HUES48 (cell line): ENCODE data around the gene KRT25.

ENCODE experiments used
- H3K27ac ChIP-seq: one replicate; pipeline ENCODE4 v1.7.0; 2013; ENCODE audit warnings: low read depth, low read length, inconsistent platforms
- H3K27me3 ChIP-seq: 2 replicates; pipeline ENCODE4 v1.6.1; 2013; ENCODE audit warnings: mild to moderate bottlenecking, low read length; ENCODE audit not compliant: control insufficient read depth, insufficient read depth
- H3K36me3 ChIP-seq: 2 replicates; pipeline ENCODE4 v1.6.1; 2013; ENCODE audit warnings: low read length; ENCODE audit not compliant: control insufficient read depth, insufficient read depth
- H3K4me1 ChIP-seq: 2 replicates; pipeline ENCODE4 v1.6.1; 2013; ENCODE audit warnings: mild to moderate bottlenecking, low read length; ENCODE audit not compliant: control insufficient read depth, insufficient read depth
- H3K4me3 ChIP-seq: 2 replicates; pipeline ENCODE4 v1.5.1; 2013; ENCODE audit warnings: mild to moderate bottlenecking, low read depth, low read length
- H3K9ac ChIP-seq: 2 replicates; pipeline ENCODE4 v1.6.1; 2013; ENCODE audit warnings: mild to moderate bottlenecking, low read depth, low read length, moderate library complexity
- H3K9me3 ChIP-seq: 2 replicates; pipeline ENCODE4 v1.6.1; 2013; ENCODE audit warnings: low read length; ENCODE audit not compliant: control insufficient read depth, insufficient read depth

Gene KRT25

DNA sequence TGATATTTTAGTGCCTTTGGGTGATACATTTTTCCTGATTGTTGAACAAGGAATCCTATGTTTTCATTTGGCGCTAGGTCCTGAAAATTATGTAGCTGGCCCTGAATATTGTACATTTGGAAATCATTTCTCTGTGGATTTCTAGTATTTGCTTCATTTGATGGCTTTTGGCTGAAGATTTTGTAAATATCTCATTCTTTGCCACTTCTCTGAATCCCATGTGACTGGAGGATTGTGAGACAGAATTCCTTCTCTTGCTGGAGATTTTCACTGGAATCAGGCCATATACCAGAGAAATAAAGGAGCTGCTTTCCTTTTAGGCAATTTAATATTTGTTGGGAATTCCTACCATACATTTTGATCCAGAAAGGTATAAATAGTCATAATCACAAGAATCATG is 36.0 kb upstream of the KRT25 start:
- Histone ChIP-seq H3K4me1 (no peaks in the 10 kb centered on the region), H3K27ac (no peak overlapping the region), H3K9me3 (no peaks in the 10 kb centered on the region), H3K4me3 (no peak overlapping the region), H3K27me3 (no peaks in the 10 kb centered on the region), H3K9ac (no peak overlapping the region), H3K36me3 (no peaks in the 10 kb centered on the region)

DNA sequence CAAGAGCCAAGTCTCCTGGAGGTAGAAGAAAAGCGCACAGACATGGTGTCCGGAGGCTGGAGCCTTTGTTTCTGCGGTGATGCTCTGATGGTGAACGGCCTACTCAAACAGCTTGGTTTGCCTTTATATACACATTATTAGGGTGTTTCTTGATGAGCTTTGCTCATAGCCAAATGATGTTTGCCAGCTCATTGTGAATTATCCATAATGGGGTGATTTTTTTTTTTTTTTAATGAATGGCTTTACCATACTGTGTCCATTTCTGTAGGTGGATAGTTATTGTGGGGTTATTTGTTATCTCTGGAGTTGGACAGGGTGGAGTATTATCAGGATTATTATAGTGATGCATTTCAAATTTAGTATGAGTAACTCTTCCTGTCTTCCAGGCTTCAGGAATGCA is 27.3 kb upstream of the KRT25 start, which contains the start of gene KRT27:
KRT27 (minus strand) TSS at position 101 of the 400 bp plus-strand sequence; CDS start at position 44, 57 bp downstream.
- Histone ChIP-seq H3K27ac (no peak within 1 kb of the TSS), H3K36me3 (no peaks in the 10 kb centered on the region)

DNA sequence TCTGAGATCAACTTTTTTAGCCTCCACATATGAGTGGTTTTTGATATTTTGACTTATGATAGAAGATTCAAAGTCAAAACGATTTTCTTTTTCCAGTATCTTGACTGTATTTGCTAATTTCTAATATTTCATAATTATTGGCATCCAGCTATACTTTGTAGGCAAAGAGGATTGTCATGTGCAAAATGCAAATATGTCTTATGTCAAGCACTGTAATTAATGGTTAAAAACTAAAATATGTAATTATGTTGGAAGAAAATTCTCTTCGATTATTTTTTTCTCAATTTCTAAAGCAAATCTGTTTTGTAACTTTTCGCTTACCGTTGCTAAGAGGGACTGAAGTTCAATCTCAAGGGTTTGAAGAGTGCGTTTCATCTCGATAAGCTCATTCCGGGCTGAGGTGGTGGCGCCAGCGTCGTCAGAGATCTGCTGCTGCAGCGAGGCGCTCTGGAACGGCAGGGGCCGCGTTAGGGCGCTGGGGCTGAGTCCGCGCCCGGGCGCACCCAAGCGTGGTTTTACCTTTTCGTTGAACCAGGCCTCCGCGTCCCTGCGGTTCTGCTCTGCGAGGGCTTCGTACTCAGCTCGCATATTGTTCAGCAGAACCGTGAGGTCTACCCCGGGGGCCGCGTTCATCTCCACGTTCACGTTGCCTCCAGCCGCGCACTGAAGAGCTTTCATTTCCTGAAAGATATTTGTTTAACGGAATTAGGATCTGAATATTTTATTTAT is 24.2 kb upstream of the KRT25 start:
- Histone ChIP-seq H3K36me3 (no peaks in the 10 kb centered on the region), H3K27me3 (peaks cover 16% of the 10 kb centered on the region), H3K9ac (no peak overlapping the region), H3K9me3 (no peaks in the 10 kb centered on the region), H3K27ac (no peak overlapping the region), H3K4me1 (no peaks in the 10 kb centered on the region), H3K4me3 (no peak overlapping the region)

More for the DNA sequence above, 27.3 kb upstream of the KRT25 start, which contains the start of gene KRT27:
- H3K27me3 ChIP-seq = peaks cover 16% of the 10 kb centered on the region
- H3K9me3 ChIP-seq = no peaks in the 10 kb centered on the region
- no peak within 1 kb of the TSS for H3K9ac ChIP-seq
- no peak within 1 kb of the TSS for H3K4me3 ChIP-seq
- no peaks in the 10 kb centered on the region for H3K4me1 ChIP-seq

DNA sequence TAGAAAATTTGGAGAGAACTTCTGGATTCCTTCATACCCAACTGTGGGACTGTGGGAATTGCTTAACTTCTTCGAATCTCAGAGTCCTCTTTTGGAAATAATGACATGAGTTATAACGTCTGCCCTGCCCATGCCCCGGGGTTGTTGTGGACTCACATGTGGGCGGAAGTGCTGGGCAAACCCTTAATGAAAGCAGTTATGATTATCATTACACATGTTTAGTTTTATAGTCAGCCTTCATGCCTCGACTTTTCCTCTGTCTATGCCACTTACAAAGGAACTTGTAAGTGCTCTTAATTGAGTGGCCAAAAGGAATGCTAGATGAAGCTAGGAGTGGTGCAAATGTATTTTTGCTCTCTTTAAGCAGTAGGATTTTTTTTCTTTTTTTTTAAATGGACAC is 23.3 kb upstream of the KRT25 start:
- Histone ChIP-seq H3K27me3 (peaks cover 16% of the 10 kb centered on the region), H3K9me3 (no peaks in the 10 kb centered on the region), H3K9ac (no peak overlapping the region), H3K4me1 (no peaks in the 10 kb centered on the region), H3K27ac (no peak overlapping the region), H3K4me3 (no peak overlapping the region), H3K36me3 (no peaks in the 10 kb centered on the region)

DNA sequence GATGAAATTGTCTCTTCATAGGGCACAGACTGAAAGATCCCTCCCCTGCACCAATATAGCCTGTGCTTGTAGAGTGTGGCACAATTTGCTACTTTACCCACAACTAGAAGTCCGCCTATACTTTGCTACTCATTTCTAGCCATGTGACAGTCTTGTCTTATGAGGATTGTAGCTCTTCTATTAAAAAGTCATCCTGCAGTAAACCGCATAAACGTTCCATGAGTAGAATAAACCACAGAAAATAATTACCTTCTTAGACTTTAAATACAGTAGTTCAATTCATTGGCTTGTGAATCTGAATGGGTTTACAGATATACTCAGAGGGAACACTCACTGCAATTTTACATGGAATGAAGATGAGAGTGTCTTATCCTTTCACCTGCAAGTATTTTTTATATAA is 22.8 kb upstream of the KRT25 start:
- Histone ChIP-seq H3K27ac (no peak overlapping the region), H3K4me1 (no peaks in the 10 kb centered on the region), H3K4me3 (no peak overlapping the region), H3K9me3 (no peaks in the 10 kb centered on the region), H3K9ac (no peak overlapping the region), H3K27me3 (peaks cover 16% of the 10 kb centered on the region), H3K36me3 (no peaks in the 10 kb centered on the region)

DNA sequence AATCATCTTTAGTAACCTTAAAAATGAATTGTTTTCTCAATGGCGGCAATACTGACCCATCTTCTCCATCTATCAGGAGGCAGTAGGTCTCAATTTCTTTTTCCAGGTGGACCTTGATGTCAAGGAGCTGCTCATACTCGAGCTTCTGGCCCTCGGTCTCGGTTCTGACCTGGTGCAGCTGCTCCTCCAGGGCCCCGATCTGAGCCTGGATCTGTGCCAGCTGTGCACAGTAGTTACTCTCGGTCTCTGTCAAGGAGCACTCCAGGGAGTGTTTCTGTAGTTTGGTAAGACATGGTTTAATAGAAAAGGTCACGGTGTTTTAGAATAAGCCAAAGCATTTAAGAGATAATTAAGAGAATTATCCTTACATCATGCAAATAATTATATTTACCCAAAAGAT is 22.3 kb upstream of the KRT25 start:
- Histone ChIP-seq H3K9me3 (no peaks in the 10 kb centered on the region), H3K9ac (no peak overlapping the region), H3K4me3 (no peak overlapping the region), H3K4me1 (no peaks in the 10 kb centered on the region), H3K27ac (no peak overlapping the region), H3K36me3 (no peaks in the 10 kb centered on the region), H3K27me3 (peaks cover 16% of the 10 kb centered on the region)

DNA sequence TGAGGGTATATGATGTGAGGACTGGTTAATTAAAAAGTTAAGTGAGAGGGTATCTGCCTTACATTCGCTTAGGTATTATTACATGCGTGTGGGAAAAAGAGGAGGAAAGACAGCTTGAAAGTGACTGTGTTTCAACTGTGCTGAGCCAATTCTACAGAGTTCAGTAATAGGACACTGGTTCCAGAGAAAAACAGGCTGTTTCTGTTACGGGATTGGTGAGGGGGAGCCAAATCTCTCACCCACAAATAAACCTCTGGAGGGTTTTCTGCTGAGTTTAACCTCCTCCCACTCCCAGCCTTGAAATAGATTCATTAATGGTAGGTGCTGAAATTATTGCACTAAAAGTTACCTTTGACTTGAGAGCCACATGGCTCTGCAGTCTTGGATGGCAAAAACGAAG is 20.8 kb upstream of the KRT25 start:
- no peak overlapping the region for H3K9ac ChIP-seq
- H3K36me3 ChIP-seq = no peaks in the 10 kb centered on the region
- H3K27ac ChIP-seq = no peak overlapping the region
- H3K4me1 ChIP-seq = no peaks in the 10 kb centered on the region
- H3K9me3 ChIP-seq = no peaks in the 10 kb centered on the region
- H3K27me3 ChIP-seq = peaks cover 16% of the 10 kb centered on the region
- H3K4me3 ChIP-seq = no peak overlapping the region

DNA sequence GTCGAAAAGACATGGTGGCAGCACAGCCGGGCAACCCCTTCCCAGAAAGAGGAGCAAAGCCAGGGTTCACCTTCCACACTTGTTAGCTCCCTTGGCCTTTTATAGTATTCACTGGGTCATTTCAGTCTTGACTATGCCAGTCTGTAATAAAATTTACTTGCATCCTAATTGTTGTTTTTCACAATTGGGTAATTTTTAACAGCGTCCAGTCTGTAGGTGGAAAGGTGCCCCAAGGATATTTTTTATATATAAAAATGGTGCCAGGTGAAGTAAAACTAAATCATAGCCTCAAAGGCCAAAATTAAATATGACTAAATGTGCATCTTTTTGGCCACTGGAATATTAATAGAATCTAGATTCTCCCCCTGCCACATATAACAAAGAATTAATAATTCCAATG is 17.0 kb upstream of the KRT25 start, which contains the start of gene KRT26:
KRT26 (minus strand) TSS at position 101 of the 400 bp plus-strand sequence; CDS start at position 13, 88 bp downstream.
- H3K9me3 ChIP-seq = no peaks in the 10 kb centered on the region
- no peak within 1 kb of the TSS for H3K9ac ChIP-seq

DNA sequence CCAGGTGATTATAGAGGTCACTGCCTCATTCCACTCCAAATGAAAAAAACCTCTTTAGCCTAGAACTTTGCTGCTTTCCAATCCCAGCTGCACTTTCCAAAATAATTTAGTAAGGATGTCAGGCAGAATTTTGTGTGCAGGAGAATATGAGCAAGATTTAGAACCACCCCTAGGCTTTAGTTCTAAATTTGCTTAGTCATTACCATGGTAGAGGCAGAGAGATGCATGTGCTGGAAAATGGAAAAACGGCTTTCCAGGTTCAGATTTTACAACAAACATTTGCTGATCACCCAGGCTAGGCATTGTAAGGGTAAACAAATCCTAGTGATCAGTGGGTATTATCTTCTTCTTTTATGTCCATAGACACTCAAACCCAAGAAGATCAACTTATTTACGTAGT is 10.5 kb upstream of the KRT25 start:
- H3K9ac ChIP-seq = no peak overlapping the region
- H3K27ac ChIP-seq = no peak overlapping the region
- H3K4me1 ChIP-seq = no peaks in the 10 kb centered on the region
- H3K36me3 ChIP-seq = no peaks in the 10 kb centered on the region
- no peaks in the 10 kb centered on the region for H3K27me3 ChIP-seq
- no peak overlapping the region for H3K4me3 ChIP-seq
- peaks cover 22% of the 10 kb centered on the region for H3K9me3 ChIP-seq

More for the DNA sequence above, 17.0 kb upstream of the KRT25 start, which contains the start of gene KRT26:
- Histone ChIP-seq H3K27me3 (no peaks in the 10 kb centered on the region), H3K27ac (no peak within 1 kb of the TSS), H3K4me3 (no peak within 1 kb of the TSS), H3K4me1 (no peaks in the 10 kb centered on the region), H3K36me3 (no peaks in the 10 kb centered on the region)

DNA sequence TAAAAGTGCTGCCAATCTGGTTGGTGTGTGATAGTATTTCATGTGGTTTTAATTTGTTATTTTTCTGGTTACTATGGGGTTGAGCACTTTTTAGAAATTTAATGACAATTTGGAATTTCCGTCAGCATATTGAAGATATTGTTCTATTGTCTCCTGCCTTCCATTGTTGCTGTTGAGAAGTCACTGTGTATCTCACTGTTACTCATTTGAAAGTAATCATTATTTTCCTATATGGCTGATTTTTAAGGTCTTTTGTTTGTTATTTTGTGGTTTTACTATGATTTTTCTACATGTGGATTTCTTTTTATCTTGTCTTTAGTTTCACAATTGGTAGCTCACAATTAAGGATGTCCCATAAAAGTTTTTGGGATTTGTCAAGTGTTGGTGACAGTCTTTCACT is 8.6 kb upstream of the KRT25 start:
- H3K27me3 ChIP-seq = no peaks in the 10 kb centered on the region
- H3K9me3 ChIP-seq = peaks cover 26% of the 10 kb centered on the region
- H3K4me1 ChIP-seq = no peaks in the 10 kb centered on the region
- H3K9ac ChIP-seq = no peak overlapping the region
- H3K36me3 ChIP-seq = no peaks in the 10 kb centered on the region
- no peak overlapping the region for H3K4me3 ChIP-seq
- H3K27ac ChIP-seq = no peak overlapping the region

DNA sequence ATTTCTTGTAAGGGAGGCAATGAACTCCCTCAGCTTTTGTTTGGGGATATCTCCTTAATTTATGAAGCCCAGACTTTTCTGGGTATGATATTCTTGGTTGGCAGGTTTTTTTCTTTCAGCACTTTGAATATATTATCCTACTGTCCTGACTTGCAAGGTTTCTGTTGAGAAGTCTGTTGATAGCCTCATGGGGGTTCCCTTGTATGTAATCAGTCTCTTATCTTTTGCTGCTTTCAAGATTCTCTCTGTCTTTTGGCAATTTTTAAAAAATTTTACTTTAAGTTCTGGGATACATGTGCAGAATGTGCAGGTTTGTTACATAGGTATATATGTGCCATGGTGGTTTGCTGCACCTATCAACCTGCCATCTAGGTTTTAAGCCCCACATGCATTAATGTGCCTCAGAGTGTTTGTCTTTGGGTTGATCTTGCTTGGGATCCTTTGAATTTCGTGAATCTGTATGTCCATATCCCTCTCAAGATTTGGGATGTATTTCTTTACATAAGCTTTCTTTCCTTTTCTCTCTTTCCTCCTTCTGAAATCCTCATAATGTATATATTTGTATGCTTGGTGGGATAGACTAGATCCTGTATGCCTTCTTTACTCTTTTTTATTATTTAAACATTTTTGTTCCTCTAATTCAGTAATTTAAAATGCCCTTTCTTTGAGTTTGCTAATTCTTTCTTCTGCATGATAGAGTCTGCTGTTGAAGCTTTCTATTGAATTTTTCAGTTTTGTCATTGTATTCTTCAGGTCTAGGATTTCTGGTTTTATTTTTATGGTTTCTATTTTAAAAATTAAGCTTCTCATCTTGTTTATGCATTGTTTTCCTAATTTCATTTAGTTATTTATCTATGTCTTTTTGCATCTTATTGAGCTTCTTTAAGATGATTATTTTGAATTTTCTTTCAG is 5.2 kb upstream of the KRT25 start:
- H3K36me3 ChIP-seq = no peaks in the 10 kb centered on the region
- H3K27ac ChIP-seq = no peak overlapping the region
- H3K4me3 ChIP-seq = no peak overlapping the region
- H3K27me3 ChIP-seq = no peaks in the 10 kb centered on the region
- H3K9ac ChIP-seq = no peak overlapping the region
- H3K4me1 ChIP-seq = no peaks in the 10 kb centered on the region
- peaks cover 26% of the 10 kb centered on the region for H3K9me3 ChIP-seq
